PC-3 (cell line): ENCODE results near the gene CROCC2.

Source experiments
- EZH2 ChIP-seq: fragments of 300-600 bp; sonication (generic); IDR thresholded peaks from one replicate; pipeline ENCODE4 v1.6.1; 2017; ENCODE audit warnings: antibody characterized with exemption, mild to moderate bottlenecking, low read length; ENCODE audit not compliant: unreplicated experiment
- TF ChIP-seq, protein P1 (sequence below): fragments of 300-600 bp; sonication (generic); conservative IDR thresholded peaks from 2 replicates; pipeline ENCODE4 v1.5.1; 2017; ENCODE audit warnings: antibody characterized with exemption, low read depth, mild to moderate bottlenecking, low read length

DNA sequence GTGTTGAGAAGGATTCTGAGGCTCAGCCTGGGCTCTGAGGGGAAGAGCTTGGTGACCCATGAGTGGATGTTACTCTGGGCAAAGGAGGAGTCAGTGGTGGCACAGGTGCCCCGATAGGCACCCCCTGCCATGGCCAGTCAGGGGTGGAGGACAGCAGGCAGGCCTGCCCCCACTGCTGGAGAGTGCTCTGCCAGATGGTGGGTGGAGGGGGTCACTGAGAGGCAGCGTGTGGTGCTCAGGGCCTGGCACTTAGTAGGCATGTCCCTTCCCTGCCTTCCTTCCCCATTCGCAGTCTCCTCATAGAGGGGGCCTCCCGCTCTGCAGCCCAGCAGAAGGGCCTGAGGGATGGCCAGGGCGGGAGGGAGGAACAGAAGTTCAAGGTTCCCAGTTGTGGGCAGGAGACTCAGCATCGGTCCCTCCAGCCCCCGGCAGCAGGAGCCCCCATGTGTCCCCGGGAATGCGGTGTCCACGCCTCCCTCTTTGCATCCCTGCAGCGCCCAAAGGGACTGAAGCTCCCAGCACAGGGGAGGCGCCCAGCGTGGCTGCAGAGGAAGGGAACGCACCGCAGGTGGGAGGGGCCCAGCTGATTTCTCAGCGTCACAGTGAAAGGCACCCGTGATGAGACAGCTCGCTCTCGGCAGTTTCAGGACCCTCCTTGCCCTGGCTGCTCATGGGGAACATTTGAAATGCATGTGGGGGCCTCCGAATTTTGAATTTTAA is 86.6 kb downstream of the CROCC2 start:
- TF ChIP-seq, protein P1, sequence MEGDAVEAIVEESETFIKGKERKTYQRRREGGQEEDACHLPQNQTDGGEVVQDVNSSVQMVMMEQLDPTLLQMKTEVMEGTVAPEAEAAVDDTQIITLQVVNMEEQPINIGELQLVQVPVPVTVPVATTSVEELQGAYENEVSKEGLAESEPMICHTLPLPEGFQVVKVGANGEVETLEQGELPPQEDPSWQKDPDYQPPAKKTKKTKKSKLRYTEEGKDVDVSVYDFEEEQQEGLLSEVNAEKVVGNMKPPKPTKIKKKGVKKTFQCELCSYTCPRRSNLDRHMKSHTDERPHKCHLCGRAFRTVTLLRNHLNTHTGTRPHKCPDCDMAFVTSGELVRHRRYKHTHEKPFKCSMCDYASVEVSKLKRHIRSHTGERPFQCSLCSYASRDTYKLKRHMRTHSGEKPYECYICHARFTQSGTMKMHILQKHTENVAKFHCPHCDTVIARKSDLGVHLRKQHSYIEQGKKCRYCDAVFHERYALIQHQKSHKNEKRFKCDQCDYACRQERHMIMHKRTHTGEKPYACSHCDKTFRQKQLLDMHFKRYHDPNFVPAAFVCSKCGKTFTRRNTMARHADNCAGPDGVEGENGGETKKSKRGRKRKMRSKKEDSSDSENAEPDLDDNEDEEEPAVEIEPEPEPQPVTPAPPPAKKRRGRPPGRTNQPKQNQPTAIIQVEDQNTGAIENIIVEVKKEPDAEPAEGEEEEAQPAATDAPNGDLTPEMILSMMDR, result no peak
- TF ChIP-seq EZH2, result no peak
